Fibroblast of pulmonary artery (primary cell): ENCODE measurements around the gene NOP16.

Experiments used
- DNase-seq: peaks from one replicate; pipeline ENCODE4 v3.0.0-alpha.2; 2010; ENCODE audit warnings: low read depth
- H3K4me3 ChIP-seq: replicated peaks from 2 replicates; pipeline ENCODE4 v1.5.1; 2011; ENCODE audit warnings: low read depth, mild to moderate bottlenecking, control low read depth, low read length, moderate library complexity
- TF ChIP-seq, protein P1 (sequence below): IDR thresholded peaks from 2 replicates; pipeline ENCODE4 v1.5.1; 2011; ENCODE audit warnings: mild to moderate bottlenecking, control low read depth, low read length, inconsistent platforms; ENCODE audit errors: missing control alignments

NOP16 gene

DNA sequence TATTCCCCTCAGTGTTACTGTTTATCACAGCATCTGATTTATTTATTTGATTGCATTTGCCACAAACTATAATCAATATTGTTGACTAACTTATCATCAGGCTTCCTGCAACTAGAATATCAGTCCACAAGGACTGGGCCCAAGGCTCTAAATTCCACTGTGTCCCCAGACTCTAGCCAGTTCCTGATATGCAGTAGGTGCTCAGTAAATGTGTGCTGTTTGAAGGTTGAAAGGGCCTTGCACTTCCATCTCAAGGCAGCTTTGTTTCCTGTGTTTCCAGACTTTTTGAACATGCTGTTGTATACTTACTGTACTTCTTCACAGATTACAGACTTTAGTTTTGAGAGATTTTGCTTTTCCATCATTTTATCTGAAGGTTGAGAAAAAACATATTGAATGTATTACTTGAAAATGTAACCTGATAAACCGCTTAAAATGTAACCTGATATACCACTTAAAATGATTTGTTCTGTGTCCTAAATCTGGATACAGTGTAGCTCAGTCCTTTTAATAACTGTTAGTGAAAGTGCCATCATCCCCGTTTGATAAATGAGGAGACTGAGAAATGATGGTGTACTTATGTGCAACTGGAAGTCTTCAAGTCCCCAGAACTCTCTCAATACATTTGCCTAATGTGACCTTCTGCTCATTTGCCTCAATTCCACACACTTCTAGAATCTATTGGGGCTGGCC is 45.5 kb downstream of the NOP16 start:
- no peak overlapping the region for H3K4me3 ChIP-seq
- TF ChIP-seq, protein P1, sequence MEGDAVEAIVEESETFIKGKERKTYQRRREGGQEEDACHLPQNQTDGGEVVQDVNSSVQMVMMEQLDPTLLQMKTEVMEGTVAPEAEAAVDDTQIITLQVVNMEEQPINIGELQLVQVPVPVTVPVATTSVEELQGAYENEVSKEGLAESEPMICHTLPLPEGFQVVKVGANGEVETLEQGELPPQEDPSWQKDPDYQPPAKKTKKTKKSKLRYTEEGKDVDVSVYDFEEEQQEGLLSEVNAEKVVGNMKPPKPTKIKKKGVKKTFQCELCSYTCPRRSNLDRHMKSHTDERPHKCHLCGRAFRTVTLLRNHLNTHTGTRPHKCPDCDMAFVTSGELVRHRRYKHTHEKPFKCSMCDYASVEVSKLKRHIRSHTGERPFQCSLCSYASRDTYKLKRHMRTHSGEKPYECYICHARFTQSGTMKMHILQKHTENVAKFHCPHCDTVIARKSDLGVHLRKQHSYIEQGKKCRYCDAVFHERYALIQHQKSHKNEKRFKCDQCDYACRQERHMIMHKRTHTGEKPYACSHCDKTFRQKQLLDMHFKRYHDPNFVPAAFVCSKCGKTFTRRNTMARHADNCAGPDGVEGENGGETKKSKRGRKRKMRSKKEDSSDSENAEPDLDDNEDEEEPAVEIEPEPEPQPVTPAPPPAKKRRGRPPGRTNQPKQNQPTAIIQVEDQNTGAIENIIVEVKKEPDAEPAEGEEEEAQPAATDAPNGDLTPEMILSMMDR, result no peak
- DNase-seq, result no peak

DNA sequence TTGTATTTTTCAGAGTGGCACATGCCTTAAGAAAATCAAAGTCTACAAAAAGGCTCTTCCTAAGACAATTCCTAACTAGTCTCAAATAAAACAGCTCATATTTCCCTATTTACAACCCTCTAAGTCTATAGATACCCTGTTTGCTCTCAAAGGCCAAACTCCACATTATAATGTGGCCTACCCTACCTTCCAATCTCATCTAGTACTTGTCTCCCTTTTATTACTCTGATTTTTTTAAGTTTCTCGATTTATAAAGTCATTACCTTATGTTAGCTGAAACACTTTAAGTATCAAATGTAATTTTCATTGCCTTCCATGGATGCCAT is 46.3 kb downstream of the NOP16 start:
- DNase-seq, result no peak
- TF ChIP-seq, protein P1, result no peak
- H3K4me3 ChIP-seq, result no peak overlapping the region

DNA sequence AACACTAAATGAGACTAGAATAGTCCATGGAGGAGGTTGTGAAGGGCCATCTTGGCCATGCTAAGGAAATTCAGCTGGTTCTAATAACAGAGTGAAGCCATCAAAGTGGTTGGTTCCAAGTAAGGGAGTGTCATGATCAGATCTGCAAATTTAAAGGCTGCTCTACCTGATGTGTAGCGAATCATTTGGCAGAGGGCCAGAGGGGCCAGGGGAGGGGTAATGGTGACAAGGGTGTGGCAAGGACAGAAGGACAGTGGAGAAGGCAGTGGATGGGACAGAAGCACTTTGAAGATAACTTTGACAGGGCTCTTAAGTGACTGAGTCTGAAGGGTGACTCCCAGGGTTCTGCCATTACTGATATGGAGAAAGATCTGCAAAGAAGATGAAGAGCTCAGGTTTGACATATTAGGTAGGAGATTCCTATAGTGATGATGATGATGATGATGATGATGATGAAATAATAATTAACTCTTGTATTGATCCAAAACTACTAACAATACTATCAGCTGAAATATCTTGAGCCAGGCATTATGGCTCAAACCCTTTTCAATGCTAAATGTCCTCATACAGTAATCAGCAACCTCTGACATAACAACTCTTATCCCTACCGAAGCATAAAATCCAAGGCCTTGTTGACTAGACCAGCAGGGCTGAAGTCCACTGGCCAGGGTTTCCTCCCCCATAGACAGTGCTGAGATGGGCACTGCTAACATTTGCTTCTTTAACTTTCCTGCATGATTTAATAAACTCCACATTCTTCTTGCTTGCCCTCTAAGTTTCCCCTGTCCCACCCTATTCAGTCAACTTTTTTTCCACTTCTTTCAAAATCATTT is 46.9 kb downstream of the NOP16 start:
- no peak for DNase-seq
- no peak overlapping the region for H3K4me3 ChIP-seq
- TF ChIP-seq, protein P1, result no peak

DNA sequence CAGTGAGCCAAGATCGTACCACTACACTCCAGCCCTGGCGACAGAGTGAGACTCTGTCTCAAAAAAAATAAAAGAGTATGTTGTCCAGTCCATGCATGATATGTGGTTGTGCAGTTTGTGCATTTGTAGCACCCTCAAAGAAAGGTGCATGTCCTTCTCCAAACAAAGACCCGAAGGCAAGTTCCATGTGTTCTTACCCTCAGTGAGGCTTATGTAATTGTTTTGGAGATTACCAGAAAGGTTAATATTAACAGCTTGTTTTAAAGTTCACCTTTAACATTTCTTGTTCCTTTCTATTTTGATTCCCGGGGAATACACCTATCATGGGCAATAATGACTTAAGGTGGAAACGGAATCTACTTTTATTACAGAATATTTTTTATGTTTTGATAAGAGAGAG is 49.1 kb downstream of the NOP16 start:
- no peak overlapping the region for H3K4me3 ChIP-seq
- TF ChIP-seq, protein P1, result no peak
- DNase-seq, result no peak

DNA sequence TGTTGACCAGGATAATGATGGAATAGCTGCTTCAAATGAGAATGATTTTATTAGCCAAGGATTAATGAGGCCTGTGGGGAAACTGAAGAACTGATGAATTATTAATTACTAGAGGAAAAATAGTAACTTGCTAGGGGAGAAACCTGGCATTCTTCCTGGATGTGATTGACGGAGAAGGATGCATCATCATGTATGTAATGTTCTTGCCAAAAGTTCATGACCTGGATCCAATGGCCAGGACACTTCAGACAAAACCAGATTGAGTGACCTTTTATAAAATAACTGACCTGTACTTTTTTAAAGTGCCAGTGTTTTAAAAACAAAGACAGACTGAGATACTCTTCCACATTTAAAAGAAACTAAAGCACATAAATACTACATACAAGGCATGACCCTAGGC is 50.5 kb downstream of the NOP16 start:
- H3K4me3 ChIP-seq, result no peak overlapping the region
- TF ChIP-seq, protein P1, result no peak
- no peak for DNase-seq

DNA sequence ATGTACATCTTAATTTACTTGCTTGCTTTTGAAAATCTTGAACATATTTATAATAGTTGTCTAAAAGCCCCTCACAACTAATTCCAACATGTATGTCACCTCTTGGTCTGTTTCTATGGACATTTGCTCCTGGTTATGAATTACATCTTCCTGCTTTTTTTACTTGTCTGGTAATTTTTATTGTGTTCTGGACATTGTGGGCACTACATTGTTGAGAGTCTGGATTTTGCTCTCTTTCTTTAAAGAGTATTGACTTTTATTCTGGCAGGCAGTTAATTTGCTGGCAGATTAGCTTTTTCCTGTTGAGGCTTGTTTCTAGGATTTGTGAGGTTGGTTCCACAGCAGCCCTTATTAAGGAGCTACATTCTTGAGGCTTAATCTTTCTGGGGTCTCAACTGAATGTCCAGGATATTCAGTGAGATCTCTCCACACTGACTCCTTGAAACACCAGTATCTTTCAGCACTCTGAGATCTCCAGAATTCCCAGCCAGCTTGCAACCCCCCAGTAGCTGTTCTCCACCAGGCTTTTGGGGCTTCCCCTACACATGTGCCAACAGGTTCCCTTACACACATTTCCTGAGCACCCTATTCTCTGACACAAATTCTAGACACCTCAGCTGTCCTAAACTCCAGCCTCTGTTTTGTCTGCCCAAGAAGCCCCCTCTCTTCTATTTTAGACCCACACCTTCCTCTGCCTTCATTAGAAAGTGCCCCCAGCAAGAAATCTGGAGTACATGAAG is 54.2 kb downstream of the NOP16 start:
- TF ChIP-seq, protein P1, result no peak
- H3K4me3 ChIP-seq, result no peak overlapping the region
- DNase-seq, result no peak
